GM10847 (cell line): ENCODE measurements around the gene AFF3.

Experiments used
- POLR2A ChIP-seq: IDR thresholded peaks from 2 replicates; pipeline ENCODE4 v1.6.1; 2011; ENCODE audit not compliant: insufficient read length; ENCODE audit errors: extremely low read depth

The AFF3 gene

DNA sequence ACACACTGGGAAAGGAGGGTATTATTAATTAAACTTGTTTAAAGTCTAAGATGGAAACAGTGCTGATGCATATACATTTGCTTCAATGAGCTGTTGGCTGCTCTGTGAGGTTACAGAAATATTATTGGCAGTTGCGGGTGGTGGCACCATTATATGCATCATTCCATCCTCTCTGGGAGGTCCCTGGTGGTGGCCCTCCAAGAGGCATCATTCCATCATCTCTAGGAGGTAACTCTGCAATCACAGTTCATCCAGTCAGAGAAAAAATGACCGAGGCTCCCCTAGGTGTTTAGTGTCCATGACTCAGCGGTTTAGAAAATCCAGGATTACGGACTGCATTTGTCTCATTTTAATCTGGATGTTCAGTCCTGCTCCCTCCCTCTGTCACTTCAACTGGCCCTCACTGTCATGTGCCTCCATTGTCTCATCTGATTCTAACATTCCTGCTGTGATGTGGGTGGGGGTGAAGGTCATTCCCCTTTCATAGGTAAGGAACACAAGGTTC is 15.4 kb downstream of the AFF3 start:
- TF ChIP-seq POLR2A = no peak

DNA sequence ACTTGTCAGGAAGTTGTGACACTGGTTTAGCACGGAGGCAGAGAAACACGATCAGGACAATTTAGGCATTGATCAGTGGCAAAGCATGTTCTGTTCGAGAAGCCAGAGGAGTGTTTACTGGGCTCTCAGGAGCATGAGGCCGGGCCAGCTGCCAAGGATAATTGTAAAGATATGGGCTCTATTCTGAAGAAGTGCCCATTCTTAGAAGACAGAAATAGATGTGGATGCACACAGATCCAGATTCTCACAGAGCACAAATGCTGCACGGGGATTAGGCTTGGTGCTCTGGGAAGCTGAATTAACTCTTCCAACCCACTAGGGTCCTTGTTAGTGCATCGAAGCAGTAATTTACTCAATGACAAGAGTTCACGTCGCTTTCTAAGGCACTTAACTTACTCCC is 16.2 kb downstream of the AFF3 start:
- TF ChIP-seq POLR2A = no peak

DNA sequence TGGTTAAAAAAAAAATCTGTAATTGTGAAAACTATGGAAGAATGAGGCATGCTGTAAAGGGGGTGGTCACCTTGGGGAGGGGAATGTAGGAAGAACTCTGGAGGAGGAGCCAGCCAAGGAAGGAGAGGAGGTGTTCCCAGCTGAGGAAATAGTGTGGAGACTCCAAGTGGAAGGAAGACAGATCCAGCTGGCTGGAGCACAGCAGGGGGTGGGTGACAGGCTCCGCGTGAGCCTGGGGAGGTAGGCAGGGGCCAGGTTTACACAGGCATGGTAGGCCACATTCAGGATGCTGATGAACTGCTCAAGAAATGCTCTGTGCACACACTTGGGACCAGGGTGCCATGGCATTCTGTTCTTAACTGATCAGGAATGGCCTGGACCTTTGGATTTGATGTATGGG is 16.8 kb downstream of the AFF3 start:
- no peak for TF ChIP-seq POLR2A

DNA sequence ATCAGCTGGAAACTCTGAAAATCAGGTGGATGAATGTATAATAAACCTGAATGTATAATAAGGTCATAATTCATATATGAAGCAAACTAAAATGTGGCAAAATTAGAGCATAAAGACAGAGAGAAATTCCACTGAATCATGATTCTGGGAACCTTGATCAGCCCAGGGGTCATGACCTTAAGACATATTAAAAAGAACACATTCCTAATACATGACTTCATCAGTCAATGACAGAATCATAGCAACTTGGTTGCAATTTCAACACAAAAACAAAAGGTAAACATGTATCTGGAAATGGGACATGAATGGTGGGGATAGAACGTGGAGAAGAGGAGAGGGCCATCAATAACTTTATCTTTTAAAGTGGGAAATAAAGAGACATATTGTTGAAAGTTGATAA is 17.6 kb downstream of the AFF3 start:
- TF ChIP-seq POLR2A = no peak

DNA sequence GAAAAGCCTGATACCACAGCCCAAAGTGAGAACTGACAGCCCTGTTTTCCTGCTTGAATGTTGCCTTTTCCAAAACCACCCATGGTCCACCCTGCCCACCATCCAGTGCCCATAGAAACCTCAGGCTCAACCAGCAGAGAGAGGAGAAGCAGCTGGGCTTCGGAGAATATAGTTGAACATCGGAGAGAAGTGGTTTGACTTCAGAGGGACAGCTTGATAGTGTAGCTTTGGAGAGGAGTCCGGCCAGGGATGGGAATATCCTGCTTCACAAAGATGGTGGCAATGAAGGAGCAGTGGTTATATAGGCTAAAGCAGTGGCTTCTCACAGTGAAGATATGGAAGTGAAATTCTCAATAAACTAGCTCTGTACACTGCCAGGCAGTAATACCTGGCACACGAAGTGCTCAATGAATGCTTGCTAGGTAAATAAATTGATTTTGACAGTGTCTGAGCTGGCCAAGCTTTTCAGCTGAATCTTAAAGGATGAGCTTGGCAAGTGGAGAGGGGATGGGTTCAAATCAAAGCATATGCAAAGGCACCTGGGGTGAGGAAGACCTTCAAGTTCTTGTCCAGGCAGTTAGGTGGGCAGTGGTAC is 21.2 kb downstream of the AFF3 start:
- TF ChIP-seq POLR2A = no peak

DNA sequence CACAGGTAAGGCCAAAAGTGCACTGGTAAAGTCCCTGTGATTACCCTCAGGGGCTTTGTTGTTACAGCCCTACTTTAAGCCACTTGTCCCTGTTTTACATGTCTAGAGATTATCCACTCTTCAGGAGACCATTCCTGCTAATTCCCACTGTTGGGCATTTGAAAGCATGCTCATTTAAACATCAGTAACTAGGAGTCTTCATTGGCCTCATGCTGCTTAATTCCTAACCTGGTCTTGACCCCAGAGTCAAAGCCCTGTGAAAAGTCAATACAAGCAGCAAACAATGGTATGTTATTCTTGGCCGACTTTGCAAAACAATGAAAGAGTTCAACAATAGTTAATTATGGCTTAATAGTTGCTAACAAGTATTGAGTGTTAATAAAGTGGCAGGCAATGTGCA is 23.2 kb downstream of the AFF3 start:
- no peak for TF ChIP-seq POLR2A

DNA sequence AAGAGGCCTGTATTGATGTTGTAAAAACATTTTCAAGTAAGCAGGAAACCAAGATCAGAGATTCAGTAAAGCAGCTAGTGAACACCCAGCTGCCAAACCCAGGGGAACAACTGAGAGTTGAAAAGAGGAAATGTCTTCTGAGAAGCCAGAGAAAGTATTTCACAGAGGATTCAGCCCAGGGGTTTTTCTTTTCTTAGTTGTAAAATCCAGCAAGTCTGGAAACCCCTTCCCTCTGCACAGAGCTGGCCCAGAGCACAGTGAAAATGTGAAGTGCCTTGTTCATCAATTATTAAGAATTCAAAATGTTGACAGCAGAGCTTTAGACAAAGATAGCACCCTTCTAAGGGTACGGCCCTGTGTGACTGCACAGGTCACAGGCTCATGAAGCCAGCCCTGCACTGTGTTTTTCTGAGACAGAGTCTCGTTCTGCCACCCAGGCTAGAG is 28.4 kb downstream of the AFF3 start:
- TF ChIP-seq POLR2A = no peak

DNA sequence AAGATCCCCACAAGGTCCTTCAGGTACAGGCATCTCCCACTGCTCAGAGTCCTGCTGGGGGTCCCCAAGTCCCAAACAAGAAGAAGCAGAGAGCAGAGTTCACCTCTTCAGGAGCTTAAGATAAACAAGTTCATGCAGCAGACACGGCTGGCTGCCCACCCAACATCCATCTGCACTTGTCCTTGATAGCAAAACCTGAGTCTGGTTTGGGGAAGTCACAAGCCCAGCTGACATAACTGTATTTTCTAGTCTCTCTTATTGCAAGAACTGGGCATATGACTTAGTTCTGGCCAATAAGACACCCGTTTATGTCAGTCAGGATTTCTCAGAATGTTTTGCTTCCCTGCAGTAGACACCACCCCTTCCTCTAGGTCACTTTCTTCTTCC is 31.8 kb downstream of the AFF3 start:
- TF ChIP-seq POLR2A = no peak

DNA sequence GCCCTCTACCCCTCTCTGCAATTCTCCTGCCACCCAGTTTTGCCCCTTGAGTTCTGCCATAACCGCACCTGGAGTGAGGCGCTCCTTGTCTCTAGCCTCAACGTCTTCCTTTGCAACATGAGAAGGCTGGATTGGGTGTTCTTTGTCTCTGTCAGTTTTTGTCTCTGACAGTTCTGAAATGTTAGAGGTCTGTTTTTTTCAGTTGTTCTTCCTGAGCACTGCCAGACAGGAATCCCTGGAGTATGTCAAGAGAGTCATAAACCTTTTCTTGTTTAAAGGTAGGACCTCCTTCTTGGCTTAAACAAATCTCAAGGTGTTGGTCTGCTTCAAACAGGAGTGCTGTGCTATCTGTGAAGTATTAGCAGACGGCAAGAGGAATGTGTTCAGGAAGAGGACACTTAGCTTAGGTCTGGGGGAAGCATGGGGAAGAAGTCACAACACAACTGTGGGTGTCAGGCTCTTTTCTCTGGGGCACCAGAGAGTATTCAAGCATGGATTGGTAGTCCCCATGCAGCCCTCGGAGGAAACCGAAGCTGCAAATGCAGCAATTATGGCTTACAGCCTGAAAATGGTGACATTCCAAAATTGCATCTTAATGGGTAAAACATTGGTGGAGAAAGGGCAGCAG is 32.3 kb downstream of the AFF3 start:
- no peak for TF ChIP-seq POLR2A

DNA sequence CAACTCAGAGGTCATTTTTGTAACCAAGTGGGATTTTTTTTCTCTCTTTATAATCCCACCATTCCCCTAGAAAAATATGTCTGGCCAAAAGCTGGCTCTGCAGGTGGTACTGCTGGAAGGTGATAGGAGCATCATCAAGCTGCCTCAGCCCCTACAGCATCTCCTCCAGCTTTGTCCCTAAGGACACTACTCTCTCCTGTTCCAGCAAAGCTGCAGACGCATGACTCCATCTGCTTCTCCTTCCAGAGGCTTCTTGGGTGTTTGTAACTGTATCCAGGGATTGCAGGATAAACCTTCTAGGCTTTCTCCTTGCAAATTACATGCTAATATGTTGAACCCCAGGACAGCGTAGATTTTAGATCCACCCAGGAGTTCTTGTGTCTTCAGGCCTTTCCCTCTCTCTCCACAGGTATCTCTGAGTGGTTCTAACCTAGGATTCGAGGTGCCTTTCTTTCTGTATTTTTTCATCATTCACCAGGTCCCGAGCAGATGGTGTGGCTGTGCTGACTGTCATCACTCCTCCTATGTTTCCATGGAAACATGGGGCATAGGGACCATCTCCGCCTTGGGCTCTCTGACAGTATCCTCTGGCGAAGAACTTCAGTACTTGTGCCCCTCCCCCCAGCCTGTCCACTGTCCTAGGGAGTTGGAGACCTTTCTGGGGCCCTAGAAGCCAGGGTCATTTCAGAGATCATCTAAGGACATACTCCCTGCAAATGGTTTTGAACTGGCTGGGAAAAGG is 34.3 kb downstream of the AFF3 start:
- TF ChIP-seq POLR2A = no peak

DNA sequence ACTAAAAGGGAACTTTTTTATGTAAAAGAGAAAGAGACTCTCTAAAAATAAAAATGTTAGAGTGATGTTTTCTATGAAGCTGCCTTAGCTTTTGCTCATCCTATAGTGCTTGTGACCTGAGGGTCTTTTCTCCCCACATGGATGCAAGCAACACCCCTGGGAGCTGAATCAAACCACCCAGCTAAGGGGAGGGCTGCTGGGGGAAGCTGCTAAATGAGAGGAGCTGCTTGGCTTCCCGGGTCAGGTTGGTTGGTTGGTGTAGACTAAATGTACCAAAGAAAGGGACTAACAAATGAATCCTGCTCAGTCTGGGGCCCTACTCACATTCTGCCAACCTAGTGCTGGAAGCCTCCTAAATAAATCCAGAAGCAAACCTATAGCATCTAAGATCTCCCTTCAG is 35.0 kb downstream of the AFF3 start:
- no peak for TF ChIP-seq POLR2A

DNA sequence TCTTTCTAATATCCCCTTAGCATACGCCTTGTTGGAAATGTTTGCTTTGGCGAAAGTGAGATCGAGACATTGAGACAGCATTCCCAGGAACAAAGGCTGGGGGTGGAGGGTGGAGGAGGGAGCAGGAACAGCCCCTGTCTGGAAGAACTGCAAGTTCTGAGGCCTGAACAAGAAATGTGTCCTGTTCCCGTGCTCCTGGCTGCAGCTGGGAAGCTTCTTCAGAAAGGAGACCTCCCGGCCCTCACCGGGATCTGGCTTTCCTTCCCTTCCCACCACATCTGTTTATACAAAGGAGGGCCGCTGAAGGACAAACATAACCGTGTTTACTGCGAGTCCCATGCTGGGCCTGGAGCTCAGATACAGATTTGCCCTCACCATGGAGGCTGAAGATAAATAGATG is 35.9 kb downstream of the AFF3 start:
- no peak for TF ChIP-seq POLR2A

DNA sequence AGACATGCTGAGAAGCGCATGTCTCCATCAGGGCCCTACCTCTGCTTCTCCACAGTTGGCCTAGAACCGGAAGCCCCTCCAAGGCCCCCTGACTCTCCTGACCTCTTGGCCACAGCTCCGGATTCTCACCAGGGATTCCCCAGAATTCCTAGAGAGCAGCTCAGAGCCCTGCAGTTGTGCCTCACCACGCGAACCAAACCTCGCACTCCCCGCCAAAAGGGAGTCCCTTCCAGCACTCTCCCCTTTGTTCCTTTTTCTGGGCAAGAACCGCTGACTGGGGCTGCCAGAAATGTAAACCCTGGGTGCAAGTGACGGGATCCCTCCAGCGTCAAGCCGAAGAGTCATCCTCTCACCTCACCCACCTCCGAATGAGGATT is 36.7 kb downstream of the AFF3 start:
- no peak for TF ChIP-seq POLR2A

DNA sequence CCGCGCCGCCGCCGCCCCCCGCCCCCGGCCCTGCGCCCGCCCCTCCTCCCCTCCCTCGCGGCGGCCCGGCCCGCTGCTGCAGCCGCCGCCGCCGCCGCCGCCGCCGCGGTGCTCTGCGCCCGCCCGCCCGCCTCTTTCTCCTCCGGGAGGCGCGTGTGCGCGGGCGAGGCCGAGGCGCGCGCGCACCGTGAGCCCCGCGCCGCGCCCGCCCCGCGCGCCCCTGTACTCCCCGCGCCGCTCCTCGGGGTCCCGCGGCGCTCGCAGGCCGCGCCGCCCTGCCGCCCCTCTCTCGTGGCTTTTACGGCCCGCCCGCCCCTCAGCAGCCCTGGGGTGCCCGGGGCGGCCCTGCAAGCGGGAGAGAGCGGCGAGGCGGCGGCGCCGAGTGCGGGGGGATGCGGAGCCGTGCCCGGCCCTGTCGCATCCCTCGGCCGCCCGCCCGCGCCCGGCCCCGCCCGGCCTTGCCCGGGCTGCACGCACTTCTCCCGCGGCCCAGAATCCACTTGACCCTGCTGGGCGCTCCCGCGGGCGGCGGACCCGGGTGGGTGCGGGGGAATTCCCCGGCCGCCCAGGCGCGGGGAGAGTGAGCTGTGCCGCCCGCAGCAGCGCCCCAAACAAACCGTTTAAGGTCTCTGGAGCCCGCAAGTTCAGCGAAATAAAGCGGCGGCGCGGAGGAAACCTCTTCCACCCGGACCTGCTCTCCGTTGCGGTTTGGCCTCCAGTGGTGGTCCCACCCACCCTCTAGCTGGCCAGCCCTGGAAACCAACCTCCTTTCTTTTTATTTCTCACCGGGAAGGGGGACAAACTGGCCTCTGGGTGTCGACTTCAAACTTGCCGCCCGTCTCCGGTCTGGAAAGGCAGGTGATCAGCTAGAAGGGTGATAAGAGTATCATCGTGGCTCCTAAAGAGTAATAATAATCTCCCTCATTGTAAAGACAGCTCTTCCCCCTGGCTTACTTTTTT is 37.4 kb downstream of the AFF3 start:
- no peak for TF ChIP-seq POLR2A

DNA sequence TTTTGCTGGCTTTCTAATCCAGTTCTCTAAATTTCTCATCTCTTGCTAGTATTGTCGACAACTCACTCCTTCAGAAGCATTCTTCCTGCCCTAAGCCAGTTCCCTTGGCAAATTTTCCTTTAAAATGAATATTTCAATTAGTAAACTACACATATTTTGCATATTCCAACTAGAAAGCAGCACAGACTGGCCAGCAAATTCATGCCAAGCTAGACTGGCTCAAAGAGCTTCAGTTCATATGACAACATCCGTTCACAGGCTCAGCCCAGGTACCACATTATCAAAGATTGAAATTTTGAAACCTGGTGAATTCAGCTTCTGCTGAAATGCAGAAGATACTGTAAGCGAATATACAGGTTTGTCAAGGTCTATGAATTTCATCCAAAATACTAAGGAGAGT is 64.5 kb downstream of the AFF3 start:
- no peak for TF ChIP-seq POLR2A

DNA sequence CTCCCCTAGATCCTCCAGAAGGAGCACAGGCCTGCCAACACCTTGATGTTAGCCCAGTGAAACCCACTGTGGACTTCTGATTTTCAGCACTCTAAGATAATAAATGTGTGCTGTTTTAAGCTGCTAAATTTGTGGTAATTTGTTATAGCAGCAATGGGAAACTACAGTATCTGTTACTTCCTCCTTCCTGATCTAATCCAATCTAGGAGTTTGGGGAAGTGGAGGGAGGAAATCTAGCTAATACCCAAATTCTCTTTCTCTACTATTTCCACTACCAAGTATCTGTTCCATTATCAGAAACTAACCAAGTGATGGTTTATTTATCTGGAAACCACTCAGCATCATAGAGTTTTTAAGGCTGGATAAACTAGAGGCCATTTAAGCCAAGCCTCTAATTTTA is 64.9 kb downstream of the AFF3 start:
- TF ChIP-seq POLR2A = no peak

DNA sequence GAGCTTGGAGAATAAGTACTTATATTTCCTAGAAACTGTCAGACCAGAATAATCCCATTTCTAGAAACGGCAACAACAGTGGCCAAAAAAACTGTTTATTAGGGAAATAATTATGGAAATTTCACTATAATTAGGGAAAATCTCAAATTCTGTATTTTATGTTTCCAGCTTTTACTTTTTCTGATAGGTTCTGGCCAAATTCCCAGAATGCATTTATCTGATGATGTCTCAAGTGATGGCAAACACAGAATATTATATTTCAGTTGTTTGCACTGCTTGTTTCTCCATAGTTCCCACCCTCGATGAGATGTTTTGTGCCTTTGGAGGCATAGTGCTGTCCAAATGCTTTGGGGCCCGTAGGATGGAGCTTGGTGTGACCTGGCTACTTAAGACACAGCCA is 66.9 kb downstream of the AFF3 start:
- TF ChIP-seq POLR2A = no peak
